HG02870 (cell line): ENCODE data around the gene DDI2.
"Not testable (repeated sequence)": the region's sequence is repeated elsewhere in the genome, so short reads cannot be mapped to it uniquely, and the experiment has no call there.

ENCODE experiments used
- ATAC-seq: cut with Tn5 transposase; IDR thresholded peaks from one replicate; pipeline ENCODE4 v1.9.1; 2021; ENCODE audit warnings: mild to moderate bottlenecking, moderate library complexity; ENCODE audit not compliant: unreplicated experiment

DDI2 gene

GRCh38 chr1:15676688-15677661, 59.7 kb downstream of the DDI2 start:
- ATAC-seq, result no peak

DNA sequence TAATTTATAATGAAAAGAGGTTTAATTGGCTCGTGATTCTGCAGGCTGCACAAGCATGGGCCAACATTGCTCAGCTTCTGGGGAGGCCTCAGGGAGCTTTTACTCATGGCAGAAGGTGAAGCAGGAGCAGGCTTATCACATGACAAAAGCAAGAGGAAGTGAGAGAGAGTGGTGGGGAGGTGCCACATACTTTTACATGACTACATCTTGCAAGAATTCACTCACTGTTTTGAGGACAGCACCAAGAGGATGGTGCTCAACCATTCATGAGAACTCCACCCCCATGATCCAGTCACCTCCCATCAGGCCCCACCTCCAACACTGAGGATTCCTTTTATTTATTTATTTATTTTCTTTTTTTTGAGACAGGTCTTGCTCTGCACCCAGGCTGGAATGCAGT, 61.3 kb downstream of the DDI2 start:
- no peak for ATAC-seq

- ATAC-seq, result no peak
Observed at GRCh38 chr1:15680131-15680530, 62.9 kb downstream of the DDI2 start.

DNA sequence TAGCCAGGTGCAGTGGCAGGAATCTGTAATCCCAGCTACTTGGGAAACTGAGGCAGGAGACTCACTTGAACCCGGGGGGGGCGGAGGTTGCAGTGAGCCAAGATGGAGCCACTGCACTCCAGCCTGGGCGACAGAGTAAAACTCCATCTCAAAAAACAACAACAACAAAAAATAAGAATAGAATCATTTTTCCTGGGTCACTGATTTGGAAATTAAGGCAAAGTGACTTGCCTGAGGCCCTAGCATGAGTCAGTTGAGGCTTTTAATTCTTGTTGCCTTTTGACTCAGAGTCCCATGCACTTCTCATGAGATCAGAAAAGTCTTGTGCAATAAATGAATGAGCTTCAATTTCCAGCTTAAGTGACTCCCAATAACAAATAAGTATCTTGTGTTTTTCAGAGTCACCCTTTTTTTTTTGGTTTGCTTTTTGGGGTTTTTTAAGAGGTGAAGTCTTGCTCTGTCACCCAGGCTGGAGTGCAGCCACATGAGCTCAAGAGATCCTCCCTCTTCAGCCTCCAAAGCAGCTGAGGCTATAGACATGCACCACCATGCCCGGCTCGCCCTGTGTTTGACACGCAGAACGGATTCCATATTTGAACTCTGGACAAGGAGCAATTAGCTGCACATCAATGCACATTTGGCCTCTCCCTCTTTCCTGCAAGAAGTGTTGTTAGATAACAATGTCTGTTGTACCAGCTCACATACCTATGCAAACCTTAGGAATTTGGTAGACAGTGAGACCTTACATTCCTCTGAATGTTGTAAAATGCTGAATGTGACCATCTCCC, 63.5 kb downstream of the DDI2 start:
- no peak for ATAC-seq

DNA sequence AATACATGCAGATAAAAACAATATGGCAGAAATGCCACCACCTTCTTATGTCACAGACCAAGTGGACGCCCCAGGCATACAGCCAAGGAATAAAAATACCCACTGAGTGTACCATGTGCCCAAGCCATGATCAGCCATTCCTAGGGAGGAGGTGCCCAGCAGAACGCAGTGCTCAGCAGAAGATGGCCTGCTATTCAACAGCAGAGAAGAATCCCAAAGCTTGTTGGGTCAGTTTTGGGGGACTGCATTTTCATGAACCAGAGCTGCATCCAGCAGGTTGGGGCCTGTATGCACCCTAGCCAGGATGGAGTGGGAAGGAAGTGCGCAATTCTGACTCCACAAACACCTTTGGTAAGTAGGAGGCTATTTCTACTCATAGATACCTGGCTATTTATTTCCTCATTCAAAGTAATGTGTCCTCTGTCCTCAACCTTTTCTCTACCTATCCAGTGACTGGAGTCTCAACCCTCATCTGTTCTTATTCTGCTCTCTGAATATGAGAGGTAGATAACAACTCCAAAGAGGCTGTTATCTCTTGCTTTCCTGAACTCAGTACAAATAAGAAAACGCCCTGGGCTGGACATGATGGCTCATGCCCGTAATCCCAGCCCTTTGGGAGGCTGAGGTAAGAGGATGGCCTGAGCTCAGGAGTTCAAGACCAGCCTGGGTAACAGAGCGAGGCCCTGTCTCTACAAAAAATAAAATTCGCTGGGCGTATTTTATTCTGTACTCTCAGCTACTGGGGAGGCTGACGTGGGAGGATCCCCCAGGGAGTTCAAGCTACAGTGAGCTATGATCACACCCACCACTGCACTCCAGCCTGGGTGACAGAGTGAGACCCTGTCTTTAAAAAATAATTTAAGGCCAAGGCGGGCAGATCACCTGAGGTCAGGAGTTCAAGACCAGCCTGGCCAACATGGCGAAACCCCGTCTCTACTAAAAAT, 64.4 kb downstream of the DDI2 start:
- no peak for ATAC-seq

DNA sequence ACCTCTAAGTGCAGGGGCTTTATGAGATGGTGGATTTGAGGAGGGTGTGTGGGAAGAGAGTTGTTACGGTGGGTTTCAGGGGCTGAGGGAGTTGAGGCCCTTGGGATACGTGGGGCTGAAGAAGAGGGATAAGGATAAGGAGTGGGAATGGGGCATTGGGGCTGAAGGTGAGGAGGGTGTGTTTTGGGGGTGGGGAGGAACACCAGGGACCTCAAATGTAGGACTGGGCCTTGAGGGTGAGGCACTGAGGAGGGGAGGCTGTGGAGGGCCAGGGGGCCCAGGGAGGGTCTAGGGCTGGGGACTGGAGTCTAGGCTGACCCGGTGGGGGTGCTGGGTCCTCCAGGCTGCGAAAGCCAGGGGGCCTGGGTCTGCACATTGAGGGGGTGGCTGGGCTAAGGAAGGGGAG, 65.7 kb downstream of the DDI2 start:
- no peak for ATAC-seq

DNA sequence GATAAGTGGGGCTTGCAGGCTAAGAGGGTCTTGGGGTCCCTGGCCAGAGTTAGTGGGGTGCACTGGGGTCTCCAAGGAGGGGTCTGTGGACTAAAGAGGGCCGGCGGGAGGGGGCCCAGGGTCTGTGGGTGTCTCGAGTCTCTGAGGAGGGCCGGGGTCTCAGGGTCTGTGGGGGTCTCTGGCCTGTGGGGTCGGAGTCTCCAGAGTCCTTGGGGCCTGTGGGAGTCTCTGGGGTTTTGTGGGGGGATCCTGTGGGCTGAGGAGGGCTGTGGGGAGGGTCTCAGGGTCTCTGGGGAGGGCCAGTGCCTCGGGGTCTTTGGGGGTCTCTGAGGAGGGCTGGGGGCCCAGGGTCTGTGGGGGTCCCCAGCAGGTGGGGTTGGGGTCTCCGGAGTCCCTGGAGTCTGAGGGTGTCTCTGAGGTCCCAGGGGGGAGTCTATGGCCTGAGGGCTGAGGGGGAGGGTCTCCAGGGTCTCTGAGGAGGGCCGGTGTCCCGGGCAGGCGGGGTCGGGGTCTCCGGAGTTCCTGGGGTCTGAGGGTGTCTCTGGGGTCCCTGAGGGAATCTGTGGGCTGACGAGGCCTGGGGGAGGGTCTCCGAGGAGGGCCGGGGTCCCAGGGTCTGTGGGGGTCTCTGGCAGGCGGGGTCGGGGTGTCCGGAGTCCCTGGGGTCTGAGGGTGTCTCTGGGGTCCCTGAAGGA, 66.2 kb downstream of the DDI2 start:
- ATAC-seq, result no peak

- ATAC-seq, result no peak
Observed at GRCh38 chr1:15684042-15684461, 66.8 kb downstream of the DDI2 start, which contains the start of gene PLEKHM2. Gene PLEKHM2 (plus strand): TSS chr1:15684320. CDS start chr1:15684559, 239 bp downstream.

DNA sequence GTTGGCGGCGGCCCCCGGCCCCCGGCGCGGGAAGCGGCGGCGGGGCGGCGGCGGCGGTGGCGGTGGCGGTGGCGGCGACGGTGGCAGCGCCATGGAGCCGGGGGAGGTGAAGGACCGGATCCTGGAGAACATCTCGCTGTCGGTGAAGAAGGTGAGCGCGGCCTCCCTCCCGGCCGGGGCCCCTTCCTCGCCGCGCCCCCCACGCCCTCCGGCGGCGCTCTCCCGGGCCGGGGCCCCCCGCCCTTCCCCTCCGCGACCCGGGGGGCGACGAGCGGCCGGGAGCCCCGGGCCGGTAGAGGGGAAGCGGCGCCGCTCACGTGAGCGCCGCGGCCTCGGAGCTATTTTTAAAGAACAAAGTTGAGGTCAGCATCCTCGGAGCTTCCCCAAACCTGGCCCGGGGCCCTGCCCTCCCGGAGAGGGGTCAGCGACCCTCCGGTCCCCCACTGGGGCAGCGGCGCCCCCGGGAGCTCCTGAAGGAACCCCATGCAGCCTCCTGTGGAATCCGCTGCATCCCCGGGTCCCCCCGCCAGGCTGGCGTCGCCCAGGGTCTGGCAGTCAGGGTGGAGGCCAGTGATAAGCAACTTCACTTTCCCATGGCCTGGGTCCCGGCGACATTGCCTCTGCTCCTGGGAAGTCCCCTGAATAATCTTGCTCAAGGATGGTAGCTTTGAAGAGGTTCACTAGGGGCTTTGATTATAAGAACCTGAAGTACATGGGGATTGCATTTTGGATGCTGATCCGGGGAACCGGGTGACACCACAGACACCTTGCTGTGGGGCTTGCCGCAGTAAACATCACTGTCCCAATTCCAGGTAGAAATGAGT, 67.4 kb downstream of the DDI2 start:
- ATAC-seq, result no peak

DNA sequence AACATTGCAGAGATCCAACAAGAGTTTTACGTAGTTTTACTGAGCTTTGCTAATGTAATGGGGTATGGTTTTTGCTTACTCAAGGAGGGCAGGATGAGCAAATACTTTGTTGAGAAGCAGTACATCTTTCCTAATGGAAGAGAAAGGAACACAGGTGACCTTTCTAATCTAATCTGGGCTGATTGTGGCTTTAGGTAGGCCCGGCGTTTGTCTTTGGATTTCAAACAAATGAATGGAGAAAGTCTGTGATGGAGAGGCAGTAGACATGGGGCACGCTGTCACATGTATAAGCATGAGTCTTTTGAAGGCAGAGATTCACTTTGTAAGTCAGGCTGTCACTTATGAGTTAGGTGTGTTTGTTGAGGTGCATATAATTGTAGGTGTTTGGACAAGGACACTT, 68.6 kb downstream of the DDI2 start:
- no peak for ATAC-seq

DNA sequence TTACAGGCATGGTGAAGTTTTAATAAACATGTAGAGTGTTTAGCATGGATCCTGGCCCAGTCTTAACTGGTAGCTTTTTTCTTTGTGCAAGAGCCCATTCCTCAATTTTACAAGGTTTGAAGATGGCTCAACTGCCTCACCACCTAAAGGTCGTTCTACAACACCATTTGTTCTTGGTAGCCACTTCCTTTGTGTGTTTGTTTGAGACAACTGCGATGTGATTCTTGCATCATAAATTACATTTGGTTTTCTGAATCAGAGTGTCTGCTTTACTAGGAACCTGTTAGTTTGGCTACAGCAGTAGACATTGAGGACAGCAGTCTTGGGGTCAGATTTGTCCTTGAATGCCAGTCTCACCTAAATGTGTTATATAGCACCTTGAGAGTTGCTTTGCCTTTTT, 70.2 kb downstream of the DDI2 start:
- ATAC-seq, result no peak

DNA sequence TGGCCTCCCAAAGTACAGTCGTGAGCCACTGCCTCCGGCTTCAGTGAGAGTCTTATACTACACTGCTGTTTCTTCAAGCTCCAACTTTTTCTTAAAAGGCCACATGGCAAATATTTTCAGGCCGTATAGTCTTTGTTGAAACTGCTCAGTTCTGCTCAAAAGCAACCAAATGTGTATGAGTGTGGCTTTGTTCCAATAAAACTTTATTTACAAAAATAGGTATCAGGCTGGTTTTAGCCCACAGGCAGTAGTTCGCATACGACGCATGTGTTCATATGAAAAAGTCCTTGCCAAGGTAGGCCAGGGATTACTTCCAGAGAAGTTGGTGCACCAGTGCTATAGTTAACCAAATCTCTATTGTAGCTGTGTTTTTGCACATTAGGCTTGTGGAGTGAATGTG, 73.1 kb downstream of the DDI2 start:
- ATAC-seq, result no peak

GRCh38 chr1:15691434-15692032, 74.3 kb downstream of the DDI2 start:
- ATAC-seq, result no peak

DNA sequence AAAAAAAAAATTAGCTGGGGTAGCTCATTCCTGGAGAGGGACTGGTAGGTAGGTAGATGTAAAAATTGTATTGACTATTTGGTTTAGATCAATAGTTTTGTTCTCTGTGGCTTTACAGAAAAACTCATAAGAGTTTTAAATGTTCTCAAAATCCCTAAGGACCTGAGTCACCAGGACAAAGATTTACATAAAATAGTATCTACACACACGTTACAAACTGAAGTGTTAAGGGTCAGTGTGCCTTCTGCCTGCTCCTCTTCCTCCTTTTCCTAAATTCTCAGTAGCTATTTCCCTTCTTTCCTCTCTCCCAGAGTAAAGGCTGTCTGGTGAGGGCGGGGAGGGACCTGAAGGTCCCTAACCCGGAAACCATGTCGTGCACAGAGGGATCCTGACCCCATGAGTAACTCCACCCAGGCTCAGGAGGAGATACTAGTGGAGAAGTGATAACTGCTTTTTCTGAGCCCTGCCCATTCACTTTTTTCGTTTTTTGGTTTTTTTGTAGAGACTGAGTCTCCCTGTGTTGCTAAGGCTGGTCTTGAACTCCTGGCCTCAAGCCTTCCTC, 74.9 kb downstream of the DDI2 start:
- no peak for ATAC-seq

DNA sequence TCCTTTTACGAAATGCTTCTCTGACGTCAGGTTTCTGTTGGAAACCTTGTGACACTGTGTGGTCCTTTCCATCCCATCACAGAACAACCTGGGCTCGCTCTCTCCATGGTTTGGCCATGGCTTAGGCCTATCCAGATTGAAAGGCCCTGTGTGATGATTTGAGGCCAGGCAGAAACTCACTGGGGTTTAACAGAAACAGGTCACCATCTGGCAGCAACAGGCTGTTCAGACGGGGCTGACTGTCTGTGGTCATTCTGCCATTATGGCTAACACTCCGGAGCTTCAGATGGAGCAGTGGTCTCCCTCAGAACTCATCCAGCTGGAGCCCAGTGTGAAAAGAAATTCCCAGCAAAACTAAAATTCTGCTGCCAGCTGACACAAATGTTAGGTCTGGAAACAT, 76.1 kb downstream of the DDI2 start:
- no peak for ATAC-seq

DNA sequence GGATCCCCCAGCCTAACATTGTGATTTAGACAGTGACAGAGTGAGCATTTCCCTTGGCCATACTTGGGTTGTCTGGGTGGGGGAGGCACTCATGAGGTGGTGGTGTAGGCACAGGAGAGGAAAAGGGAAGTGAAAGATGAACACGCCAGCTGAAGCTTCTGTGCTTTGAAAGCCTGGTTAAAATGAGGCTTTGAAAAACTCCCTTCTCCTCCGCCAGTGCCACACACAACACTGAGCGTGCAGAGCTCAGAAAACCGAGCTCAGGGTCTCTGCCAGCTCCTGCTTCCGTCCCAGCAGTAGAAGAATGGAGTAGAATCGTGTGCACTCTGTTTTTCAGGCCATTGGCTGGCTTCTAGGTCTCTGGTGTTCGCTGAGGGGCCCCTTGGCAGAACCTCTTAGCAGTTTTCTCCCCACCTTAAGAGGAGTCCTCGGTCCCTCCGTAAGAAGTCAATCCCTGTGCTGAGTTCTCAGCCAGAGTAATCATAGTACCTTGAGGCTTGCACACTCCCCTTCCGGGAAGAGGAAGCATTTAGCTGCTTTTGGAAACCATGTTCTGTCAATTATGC, 79.8 kb downstream of the DDI2 start:
- ATAC-seq, result peak; percentile 87

DNA sequence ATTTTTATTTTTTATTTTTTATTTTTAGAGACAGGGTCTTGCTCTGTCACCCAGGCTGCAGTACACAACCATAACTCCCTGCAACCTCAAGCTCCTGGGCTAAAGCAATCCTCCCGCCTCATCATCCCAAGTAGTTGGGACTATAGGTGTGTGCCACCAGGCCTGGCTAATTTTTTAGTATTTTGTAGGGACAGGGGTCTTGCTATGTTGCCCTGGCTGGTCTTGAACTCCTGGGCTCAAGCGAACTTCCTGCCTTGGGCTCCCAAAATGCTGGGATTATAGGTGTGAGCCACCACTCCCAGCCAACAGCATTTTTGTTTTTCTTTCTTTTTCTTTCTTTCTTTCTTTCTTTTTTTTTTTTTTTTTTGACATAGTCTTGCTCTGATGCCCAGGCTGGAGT, 80.9 kb downstream of the DDI2 start:
- ATAC-seq, result no peak

- ATAC-seq, result not testable (repeated sequence)
Observed at GRCh38 chr1:15699321-15699720, 82.1 kb downstream of the DDI2 start.
